SJCRH30 (cell line): ENCODE measurements around the gene CCDC51. TPM values are rescaled to one million over a fixed set of nuclear protein-coding genes. Genes with fewer than 3 reads are reported as not detected.
"Not testable (repeated sequence)": the region's sequence is repeated elsewhere in the genome, so short reads cannot be mapped to it uniquely, and the experiment has no call there.

Experiments
- DNase-seq, 2 experiments: peaks; one replicate each; pipeline ENCODE4 v3.0.0-alpha.2; 2015 to 2020
- H3K27ac ChIP-seq: fragments of 250-450 bp; sonication (Bioruptor Pico); 2 replicates; pipeline ENCODE4 v1.5.1; 2020; ENCODE audit warnings: mild to moderate bottlenecking, moderate library complexity
- H3K27me3 ChIP-seq: fragments of 250-450 bp; sonication (Bioruptor Pico); 2 replicates; pipeline ENCODE4 v1.5.1; 2020; ENCODE audit warnings: mild to moderate bottlenecking, moderate library complexity
- H3K36me3 ChIP-seq: fragments of 250-450 bp; sonication (Bioruptor Pico); 2 replicates; pipeline ENCODE4 v1.5.1; 2020; ENCODE audit warnings: mild to moderate bottlenecking, moderate library complexity
- H3K4me1 ChIP-seq: fragments of 250-450 bp; sonication (Bioruptor Pico); 2 replicates; pipeline ENCODE4 v1.5.1; 2020; ENCODE audit warnings: mild to moderate bottlenecking, moderate library complexity
- H3K4me3 ChIP-seq: fragments of 250-450 bp; sonication (Bioruptor Pico); 2 replicates; pipeline ENCODE4 v1.5.1; 2020; ENCODE audit warnings: mild to moderate bottlenecking, moderate library complexity
- H3K9me3 ChIP-seq: fragments of 250-450 bp; sonication (Bioruptor Pico); replicated peaks from 2 replicates; pipeline ENCODE4 v1.5.1; 2020; ENCODE audit warnings: mild to moderate bottlenecking, moderate library complexity
- total RNA-seq: library from RNA; depleted of rRNA; stranded (reverse); fragments of >200 nt; shearing (Covaris generic); gene quantifications from 2 replicates; pipeline ENCODE4 v1.2.3, GENCODE V29; 2014; rRNA removed

Gene CCDC51
- 11.3 and 12.0 TPM in 2 replicates for total RNA-seq

- Histone ChIP-seq H3K27me3 (no peaks in the 10 kb centered on the region), H3K4me1 (peaks cover 6% of the 10 kb centered on the region; the same call in 1 of the 2 replicates), H3K4me3 (peak within 1 kb of the TSS; percentile 67), H3K27ac (peak within 1 kb of the TSS; percentile 50; the same call in 1 of the 2 replicates), H3K9me3 (no peaks in the 10 kb centered on the region), H3K36me3 (peaks cover 22% of the 10 kb centered on the region)
- DNase-seq, result peak; percentile 97
Measured at GRCh38 chr3:48439820-48440589, at the start of gene CCDC51, which contains the start of gene TMA7. TSS of gene CCDC51 (minus strand) at chr3:48440119. CDS start at chr3:48435128, 4,991 bp downstream. TSS of gene TMA7 (plus strand) at chr3:48440257. CDS start at chr3:48440297, 40 bp downstream.

- Histone ChIP-seq H3K27ac (no peak overlapping the region), H3K27me3 (no peaks in the 10 kb centered on the region), H3K4me3 (no peak overlapping the region), H3K36me3 (no peaks in the 10 kb centered on the region), H3K9me3 (no peaks in the 10 kb centered on the region), H3K4me1 (peaks cover 5% of the 10 kb centered on the region; the same call in 1 of the 2 replicates)
- no peak for DNase-seq
Measured at GRCh38 chr3:48486952-48487351, 47.0 kb upstream of the CCDC51 start.

GRCh38 chr3:48482822-48483221, 42.9 kb upstream of the CCDC51 start:
- DNase-seq, H3K27me3 ChIP-seq: not testable (repeated sequence)

GRCh38 chr3:48480891-48481290, 41.0 kb upstream of the CCDC51 start:
- H3K9me3 ChIP-seq, H3K4me1 ChIP-seq, H3K36me3 ChIP-seq, H3K27ac ChIP-seq, H3K27me3 ChIP-seq, DNase-seq, H3K4me3 ChIP-seq: not testable (repeated sequence)

More at GRCh38 chr3:48482822-48483221, 42.9 kb upstream of the CCDC51 start:
- not testable (repeated sequence) for H3K4me3 ChIP-seq, H3K27ac ChIP-seq, H3K36me3 ChIP-seq, H3K9me3 ChIP-seq, H3K4me1 ChIP-seq

- H3K27ac ChIP-seq, result no peak overlapping the region
- no peaks in the 10 kb centered on the region for H3K36me3 ChIP-seq
- DNase-seq, result no peak
- H3K9me3 ChIP-seq, result no peaks in the 10 kb centered on the region
- no peaks in the 10 kb centered on the region for H3K4me1 ChIP-seq
- no peak overlapping the region for H3K4me3 ChIP-seq
- no peaks in the 10 kb centered on the region for H3K27me3 ChIP-seq
Measured at GRCh38 chr3:48478626-48479555, 39.0 kb upstream of the CCDC51 start.

- H3K27me3 ChIP-seq, result no peaks in the 10 kb centered on the region
- H3K4me1 ChIP-seq, result peaks cover 3% of the 10 kb centered on the region; the same call in 1 of the 2 replicates
- DNase-seq, result peak in 1 of 2 experiments; percentile 16
- no peak overlapping the region for H3K4me3 ChIP-seq
- H3K9me3 ChIP-seq, result no peaks in the 10 kb centered on the region
- no peaks in the 10 kb centered on the region for H3K36me3 ChIP-seq
- no peak overlapping the region for H3K27ac ChIP-seq
Measured at GRCh38 chr3:48477959-48478520, 38.1 kb upstream of the CCDC51 start.

- Histone ChIP-seq H3K36me3 (no peaks in the 10 kb centered on the region), H3K27me3 (no peaks in the 10 kb centered on the region), H3K4me3 (no peak overlapping the region), H3K27ac (no peak overlapping the region), H3K9me3 (no peaks in the 10 kb centered on the region), H3K4me1 (peaks cover 3% of the 10 kb centered on the region; the same call in 1 of the 2 replicates)
- no peak for DNase-seq
Measured at GRCh38 chr3:48476426-48477053, 36.6 kb upstream of the CCDC51 start.

GRCh38 chr3:48475188-48475587, 35.3 kb upstream of the CCDC51 start:
- Histone ChIP-seq H3K27ac (no peak overlapping the region), H3K9me3 (no peaks in the 10 kb centered on the region), H3K4me1 (peaks cover 7% of the 10 kb centered on the region), H3K27me3 (no peaks in the 10 kb centered on the region), H3K4me3 (no peak overlapping the region), H3K36me3 (no peaks in the 10 kb centered on the region)
- DNase-seq, result no peak

GRCh38 chr3:48474619-48475018, 34.7 kb upstream of the CCDC51 start:
- no peak overlapping the region for H3K27ac ChIP-seq
- H3K27me3 ChIP-seq, result no peaks in the 10 kb centered on the region
- H3K36me3 ChIP-seq, result no peaks in the 10 kb centered on the region
- peaks cover 13% of the 10 kb centered on the region for H3K4me1 ChIP-seq
- no peak for DNase-seq
- H3K9me3 ChIP-seq, result no peaks in the 10 kb centered on the region
- H3K4me3 ChIP-seq, result no peak overlapping the region

GRCh38 chr3:48474031-48474430, 34.1 kb upstream of the CCDC51 start:
- not testable (repeated sequence) for H3K27me3 ChIP-seq, H3K36me3 ChIP-seq, DNase-seq, H3K9me3 ChIP-seq, H3K27ac ChIP-seq, H3K4me3 ChIP-seq
- H3K4me1 ChIP-seq, result peaks cover 15% of the 10 kb centered on the region

GRCh38 chr3:48473617-48473952, 33.7 kb upstream of the CCDC51 start:
- peaks cover 15% of the 10 kb centered on the region for H3K4me1 ChIP-seq
- H3K27me3 ChIP-seq, result no peaks in the 10 kb centered on the region
- DNase-seq, result no peak
- H3K36me3 ChIP-seq, result no peaks in the 10 kb centered on the region
- peak overlapping the region; percentile 70; the same call in 1 of the 2 replicates for H3K4me3 ChIP-seq
- no peaks in the 10 kb centered on the region for H3K9me3 ChIP-seq
- peak overlapping the region; percentile 92; the same call in 1 of the 2 replicates for H3K27ac ChIP-seq

- peak; percentile 93 to 95 for DNase-seq
- Histone ChIP-seq H3K4me3 (peak overlapping the region; percentile 70), H3K4me1 (peaks cover 15% of the 10 kb centered on the region)
Measured at GRCh38 chr3:48472923-48473616, 33.2 kb upstream of the CCDC51 start.

GRCh38 chr3:48472673-48472922, 32.7 kb upstream of the CCDC51 start:
- Histone ChIP-seq H3K9me3 (no peaks in the 10 kb centered on the region), H3K27me3 (no peaks in the 10 kb centered on the region), H3K36me3 (no peaks in the 10 kb centered on the region), H3K4me1 (peaks cover 16% of the 10 kb centered on the region), H3K27ac (peak overlapping the region; percentile 92), H3K4me3 (peak overlapping the region; percentile 70)
- DNase-seq, result no peak

More at GRCh38 chr3:48472923-48473616, 33.2 kb upstream of the CCDC51 start:
- no peaks in the 10 kb centered on the region for H3K27me3 ChIP-seq
- H3K36me3 ChIP-seq, result no peaks in the 10 kb centered on the region
- H3K27ac ChIP-seq, result peak overlapping the region; percentile 92
- no peaks in the 10 kb centered on the region for H3K9me3 ChIP-seq

GRCh38 chr3:48470286-48470685, 30.4 kb upstream of the CCDC51 start:
- peak overlapping the region; percentile 51 for H3K27ac ChIP-seq
- H3K36me3 ChIP-seq, result no peaks in the 10 kb centered on the region
- H3K4me1 ChIP-seq, result peaks cover 19% of the 10 kb centered on the region
- peak; percentile 45 to 58 for DNase-seq
- no peak overlapping the region for H3K4me3 ChIP-seq
- no peaks in the 10 kb centered on the region for H3K9me3 ChIP-seq
- no peaks in the 10 kb centered on the region for H3K27me3 ChIP-seq
